Endothelial cell of umbilical vein (primary cell): ENCODE measurements around the gene NCKAP5. TPM values are rescaled to one million over a fixed set of nuclear protein-coding genes. Genes with fewer than 3 reads are reported as not detected.

Experiments
- BruUV-seq: library from RNA; stranded (reverse); fragments of 400-500 nt; replicated peaks from 2 replicates; lab custom pipeline; 2021; lab: Mats Ljungman, UMichigan
- CTCF ChIA-PET: fragments of 300-600, 350-600 bp; sonication (Branson Sonifier 250); formaldehyde crosslinking; loops from one replicate; lab custom pipeline; 2021; ENCODE audit warnings: antibody characterized with exemption, inconsistent platforms; lab: Charles Lee
- POLR2A ChIA-PET: fragments of 300-600, 350-600 bp; sonication (Branson Sonifier 250); formaldehyde crosslinking; loops from one replicate; lab custom pipeline; 2021; ENCODE audit warnings: antibody characterized with exemption, inconsistent platforms; lab: Charles Lee
- DNase-seq: peaks from one replicate; pipeline ENCODE4 v3.0.0-alpha.2; 2011; ENCODE audit warnings: low read depth, low spot score
- FAIRE-seq: peaks from 2 replicates; lab custom pipeline; 2011; peaks lifted over from hg19 to GRCh38; lab: Jason Lieb, UNC
- H2AFZ ChIP-seq: 2 replicates; pipeline ENCODE4 v1.6.0; 2012; ENCODE audit warnings: low read depth, low read length, control low read depth, inconsistent platforms
- H3K27ac ChIP-seq: 2 replicates; pipeline ENCODE4 v1.5.1; 2011; ENCODE audit warnings: low read depth, mild to moderate bottlenecking, control low read depth, low read length, moderate library complexity; ENCODE audit not compliant: insufficient read depth
- H3K27me3 ChIP-seq, 2 experiments: 2 replicates each; pipeline versions ENCODE4 v1.6.0 to v1.6.1; 2011; ENCODE audit warnings: low read length in 2 of 2, mixed read lengths in 1 of 2; ENCODE audit not compliant: control insufficient read depth in 2 of 2, insufficient read depth in 2 of 2
- H3K36me3 ChIP-seq, 2 experiments: 2 replicates in 1 of 2; 3 replicates in 1 of 2; pipeline ENCODE4 v1.5.1; 2011; ENCODE audit warnings: low read length in 2 of 2, mild to moderate bottlenecking in 1 of 2, moderate library complexity in 1 of 2; ENCODE audit not compliant: control insufficient read depth in 2 of 2, insufficient read depth in 2 of 2; ENCODE audit errors: extremely low read depth in 1 of 2
- H3K4me1 ChIP-seq: 3 replicates; pipeline ENCODE4 v1.5.1; 2011; ENCODE audit warnings: mild to moderate bottlenecking, low read length; ENCODE audit not compliant: control insufficient read depth, insufficient read depth; ENCODE audit errors: extremely low read depth
- H3K4me2 ChIP-seq: 2 replicates; pipeline ENCODE4 v1.6.1; 2011; ENCODE audit warnings: low read length, control low read depth, mixed read lengths; ENCODE audit not compliant: insufficient read depth
- H3K4me3 ChIP-seq, 3 experiments: fragments of 200-600 bp in 1 of 3; sonication (generic), shearing (Covaris generic) in 1 of 3; replicated peaks in 1 of 3; 2 replicates each; pipeline ENCODE4 v1.5.1; 2011 to 2016; ENCODE audit warnings: control low read depth in 3 of 3, low read length in 3 of 3, mild to moderate bottlenecking in 2 of 3, inconsistent platforms in 1 of 3, low read depth in 1 of 3, moderate library complexity in 1 of 3; ENCODE audit not compliant: insufficient read depth in 1 of 3
- H3K79me2 ChIP-seq: 2 replicates; pipeline ENCODE4 v1.6.0; 2012; ENCODE audit warnings: low read length, inconsistent platforms; ENCODE audit not compliant: control insufficient read depth, insufficient read depth
- H3K9ac ChIP-seq: replicated peaks from 2 replicates; pipeline ENCODE3; 2011; ENCODE audit warnings: low read length, control low read depth; ENCODE audit not compliant: insufficient read depth; ENCODE audit errors: extremely low read depth
- H3K9me1 ChIP-seq: replicated peaks from 3 replicates; pipeline ENCODE4 v1.6.0; 2011; ENCODE audit warnings: mild to moderate bottlenecking, low read length; ENCODE audit not compliant: control insufficient read depth, insufficient read depth; ENCODE audit errors: extremely low read depth
- H3K9me3 ChIP-seq: replicated peaks from 2 replicates; pipeline ENCODE4 v1.5.1; 2012; ENCODE audit warnings: low read length, inconsistent platforms; ENCODE audit not compliant: control insufficient read depth, insufficient read depth
- H4K20me1 ChIP-seq: replicated peaks from 2 replicates; pipeline ENCODE3; 2011; ENCODE audit warnings: mild to moderate bottlenecking, low read length; ENCODE audit not compliant: control insufficient read depth, insufficient read depth; ENCODE audit errors: extremely low read depth
- CTCF ChIP-seq, 2 donors: IDR thresholded peaks; 1 replicate in 1 of 2; 2 replicates in 1 of 2; pipeline ENCODE4 v1.5.1; 2011; ENCODE audit warnings: low read length in 2 of 2, mild to moderate bottlenecking in 2 of 2, moderate library complexity in 2 of 2, control low read depth in 1 of 2, inconsistent platforms in 1 of 2, low read depth in 1 of 2; ENCODE audit not compliant: insufficient read depth in 1 of 2; ENCODE audit errors: extremely low read depth in 1 of 2
- EZH2 ChIP-seq: IDR thresholded peaks from 2 replicates; pipeline ENCODE4 v1.6.1; 2012; ENCODE audit warnings: borderline replicate concordance, low read depth, mild to moderate bottlenecking, moderate library complexity, low read length, inconsistent platforms; ENCODE audit not compliant: severe bottlenecking
- FOS ChIP-seq: IDR thresholded peaks from 2 replicates; pipeline ENCODE4 v1.6.1; 2011; ENCODE audit warnings: mild to moderate bottlenecking, low read length, moderate library complexity, borderline replicate concordance; ENCODE audit not compliant: insufficient read depth
- GATA2 ChIP-seq: IDR thresholded peaks from 2 replicates; pipeline ENCODE4 v1.7.0; 2011; ENCODE audit warnings: low read depth, mild to moderate bottlenecking, moderate library complexity, mixed read lengths, low read length; ENCODE audit not compliant: insufficient read length, insufficient read depth
- JUN ChIP-seq: IDR thresholded peaks from 2 replicates; pipeline ENCODE4 v1.6.1; 2011; ENCODE audit warnings: borderline replicate concordance, low read depth; ENCODE audit not compliant: insufficient read length, insufficient read depth
- MAX ChIP-seq: IDR thresholded peaks from 2 replicates; pipeline ENCODE4 v1.6.1; 2011; ENCODE audit not compliant: insufficient read depth, insufficient read length
- MYC ChIP-seq: IDR thresholded peaks from one replicate; pipeline ENCODE4 v1.6.1; 2011; ENCODE audit warnings: mild to moderate bottlenecking, low read depth, low read length
- POLR2AphosphoS5 ChIP-seq: IDR thresholded peaks from 2 replicates; pipeline ENCODE4 v1.6.1; 2012; ENCODE audit warnings: low read depth, mild to moderate bottlenecking, control low read depth, low read length, moderate library complexity; ENCODE audit not compliant: insufficient read depth
- dilution Hi-C: fragments of 300-500 bp; cut with MboI; formaldehyde crosslinking; loops from one replicate; pipeline ENCODE4 v1.15.0; 2019; ENCODE audit warnings: low sequenced_read_pairs; ENCODE audit not compliant: extremely low pct_ligation_motif_present
- intact Hi-C: fragments of 100-400 bp; cut with micrococcal nuclease; formaldehyde crosslinking; loops from one replicate; pipeline ENCODE4 v1.10.0; 2022
- polyA plus RNA-seq, 4 experiments: library from polyadenylated mRNA; depleted of rRNA in 3 of 4; stranded (reverse) in 3 of 4; unstranded in 1 of 4; fragments of >200 nt; gene quantifications; 2 replicates each; pipeline versions ENCODE4 v1.2.1 to v1.2.3, GENCODE V29; 2011 to 2012; ENCODE audit warnings: missing spikeins in 1 of 4
- total RNA-seq: library from RNA; stranded (reverse); gene quantifications from 2 replicates; pipeline ENCODE4 v1.2.3, GENCODE V29; 2021

The NCKAP5 gene
- total and polyA plus RNA-seq, 2 donors (not counting 3 experiments of a cell fraction or from before 2014, with no cell fraction given): 0.47 to 3.3 TPM

- DNase-seq (no peak), FAIRE-seq (no peak)
- H3K4me3 ChIP-seq: no peak overlapping the region
- dilution Hi-C loops: no loop called here
- TF ChIP-seq JUN: no peak
- no peak for TF ChIP-seq MYC
- no peak for TF ChIP-seq POLR2AphosphoS5
- TF ChIP-seq MAX: no peak
- no peak for TF ChIP-seq GATA2
- no peak for TF ChIP-seq FOS
- TF ChIP-seq EZH2: no peak
- H3K4me2 ChIP-seq: no peak overlapping the region
- H3K9ac ChIP-seq: no peak overlapping the region
- no peaks in the 10 kb centered on the region for H3K27me3 ChIP-seq
- H4K20me1 ChIP-seq: no peaks in the 10 kb centered on the region
- H2AFZ ChIP-seq: no peak overlapping the region
- H3K4me1 ChIP-seq: no peaks in the 10 kb centered on the region
- no peaks in the 10 kb centered on the region for H3K36me3 ChIP-seq
- ChIA-PET POLR2A (no interaction called here), CTCF (no interaction called here)
- intact Hi-C loops: no loop called here
- BruUV-seq: no TSS peak
- no peak overlapping the region for H3K27ac ChIP-seq
- no peaks in the 10 kb centered on the region for H3K9me1 ChIP-seq
- H3K79me2 ChIP-seq: no peaks in the 10 kb centered on the region
- H3K9me3 ChIP-seq: no peaks in the 10 kb centered on the region
These were observed 262.0 kb downstream of the NCKAP5 start for GRCh38 chr2:133306236-133306635.

GRCh38 chr2:133304344-133304743 is 263.9 kb downstream of the NCKAP5 start:
- ChIA-PET CTCF (interaction anchor here (1.1 kb wide), 1 partner anchor 8 kb away, joined by 3 read pairs; no protein-coding TSS in a partner anchor), POLR2A (no interaction called here)
- no peak overlapping the region for H2AFZ ChIP-seq
- H3K9me1 ChIP-seq: no peaks in the 10 kb centered on the region
- TF ChIP-seq GATA2 (no peak), CTCF (IDR thresholded peaks at IDR 0.05; ENCODE audit: extremely low read depth in 1 of 2, insufficient read depth in 1 of 2, low read depth in 1 of 2, low read length in 2 of 2) (no peak), FOS (no peak), MAX (no peak), EZH2 (no peak), POLR2AphosphoS5 (no peak), JUN (no peak)
- no peaks in the 10 kb centered on the region for H4K20me1 ChIP-seq
- no peaks in the 10 kb centered on the region for H3K27me3 ChIP-seq
- H3K27ac ChIP-seq: no peak overlapping the region
- H3K4me3 ChIP-seq: no peak overlapping the region
- no peak overlapping the region for H3K4me2 ChIP-seq
- no peak for DNase-seq
- intact Hi-C loops (no loop called here), dilution Hi-C loops (no loop called here)
- no peak for FAIRE-seq
- no peaks in the 10 kb centered on the region for H3K36me3 ChIP-seq
- BruUV-seq: no TSS peak
- H3K9me3 ChIP-seq: no peaks in the 10 kb centered on the region
- H3K9ac ChIP-seq: no peak overlapping the region
- H3K79me2 ChIP-seq: no peaks in the 10 kb centered on the region
- no peaks in the 10 kb centered on the region for H3K4me1 ChIP-seq
